H1 (cell line): ENCODE data around the gene TMX2.

ENCODE experiments used
- CEBPB ChIP-seq: IDR thresholded peaks from 2 replicates; pipeline ENCODE4 v1.6.1; 2012; ENCODE audit warnings: low read depth, low read length
- CHD2 ChIP-seq: IDR thresholded peaks from 2 replicates; pipeline ENCODE4 v1.6.1; 2012; ENCODE audit warnings: low read length, improper control_type of control experiment
- GTF2F1 ChIP-seq: IDR thresholded peaks from 2 replicates; pipeline ENCODE4 v1.6.1; 2012; ENCODE audit warnings: low read depth, low read length, improper control_type of control experiment, borderline replicate concordance
- POLR2A ChIP-seq, 2 experiments: IDR thresholded peaks; 1 replicate in 1 of 2; 2 replicates in 1 of 2; pipeline ENCODE4 v1.6.1; 2011; ENCODE audit warnings: low read depth in 2 of 2, low read length in 2 of 2, mild to moderate bottlenecking in 2 of 2; ENCODE audit errors: control extremely low read depth in 1 of 2
- POLR2AphosphoS5 ChIP-seq: IDR thresholded peaks from 2 replicates; pipeline ENCODE4 v1.6.1; 2011; ENCODE audit warnings: low read depth, low read length
- POU5F1 ChIP-seq: IDR thresholded peaks from 2 replicates; pipeline ENCODE4 v1.6.1; 2011; ENCODE audit warnings: low read depth, mild to moderate bottlenecking, low read length, moderate library complexity
- RAD21 ChIP-seq, 2 experiments: IDR thresholded peaks in 1 of 2; conservative IDR thresholded peaks in 1 of 2; 2 replicates each; pipeline ENCODE4 v1.6.1; 2011; ENCODE audit warnings: low read depth in 2 of 2, low read length in 2 of 2, improper control_type of control experiment in 1 of 2, inconsistent platforms in 1 of 2, mild to moderate bottlenecking in 1 of 2, moderate library complexity in 1 of 2
- RXRA ChIP-seq: IDR thresholded peaks from 2 replicates; pipeline ENCODE4 v1.6.1; 2011; ENCODE audit warnings: low read depth, mild to moderate bottlenecking, low read length, moderate library complexity; ENCODE audit not compliant: insufficient read depth
- SP1 ChIP-seq: IDR thresholded peaks from 2 replicates; pipeline ENCODE4 v1.6.1; 2011; ENCODE audit warnings: low read depth, low read length
- SUZ12 ChIP-seq: fragments of 200-600 bp; sonication (generic); IDR thresholded peaks from 2 replicates; pipeline ENCODE4 v1.6.1; 2012; ENCODE audit warnings: mild to moderate bottlenecking, inconsistent platforms, low read length, moderate library complexity, mixed read lengths
- ZNF274 ChIP-seq: IDR thresholded peaks from 2 replicates; pipeline ENCODE4 v1.7.0; 2012; ENCODE audit warnings: low read length, borderline replicate concordance; ENCODE audit errors: extremely low read depth
- TF ChIP-seq, protein P1 (sequence below), 3 experiments: IDR thresholded peaks; 1 replicate in 2 of 3; 2 replicates in 1 of 3; pipeline versions ENCODE4 v1.5.1 to v1.6.1; 2011; ENCODE audit warnings: low read length in 3 of 3, mild to moderate bottlenecking in 3 of 3, inconsistent platforms in 2 of 3, low read depth in 1 of 3, moderate library complexity in 1 of 3; ENCODE audit not compliant: insufficient read depth in 1 of 3; ENCODE audit errors: control extremely low read depth in 1 of 3

DNA sequence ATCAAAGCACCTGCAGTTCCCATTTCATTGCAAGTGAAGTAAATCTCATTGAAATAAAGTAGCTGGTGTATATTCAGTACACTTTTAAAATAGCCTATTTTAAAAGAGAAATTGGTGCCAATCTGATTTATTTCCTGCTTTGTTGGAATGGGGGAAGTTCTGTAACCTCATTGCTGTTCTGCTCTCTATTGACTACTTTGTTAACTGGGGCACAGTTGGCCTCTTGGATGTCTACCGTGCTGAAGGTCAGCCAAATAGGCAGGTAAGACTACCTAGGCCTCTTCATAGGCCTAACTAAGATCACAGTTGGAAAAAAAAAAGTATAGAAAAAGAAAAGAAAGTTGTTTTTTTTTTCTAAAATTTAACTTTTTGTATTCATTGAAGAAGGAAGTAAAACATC is 58.4 kb downstream of the TMX2 start:
- TF ChIP-seq SP1 = no peak
- TF ChIP-seq CEBPB = no peak
- TF ChIP-seq GTF2F1 = no peak
- TF ChIP-seq POU5F1 = no peak
- TF ChIP-seq, protein P1, sequence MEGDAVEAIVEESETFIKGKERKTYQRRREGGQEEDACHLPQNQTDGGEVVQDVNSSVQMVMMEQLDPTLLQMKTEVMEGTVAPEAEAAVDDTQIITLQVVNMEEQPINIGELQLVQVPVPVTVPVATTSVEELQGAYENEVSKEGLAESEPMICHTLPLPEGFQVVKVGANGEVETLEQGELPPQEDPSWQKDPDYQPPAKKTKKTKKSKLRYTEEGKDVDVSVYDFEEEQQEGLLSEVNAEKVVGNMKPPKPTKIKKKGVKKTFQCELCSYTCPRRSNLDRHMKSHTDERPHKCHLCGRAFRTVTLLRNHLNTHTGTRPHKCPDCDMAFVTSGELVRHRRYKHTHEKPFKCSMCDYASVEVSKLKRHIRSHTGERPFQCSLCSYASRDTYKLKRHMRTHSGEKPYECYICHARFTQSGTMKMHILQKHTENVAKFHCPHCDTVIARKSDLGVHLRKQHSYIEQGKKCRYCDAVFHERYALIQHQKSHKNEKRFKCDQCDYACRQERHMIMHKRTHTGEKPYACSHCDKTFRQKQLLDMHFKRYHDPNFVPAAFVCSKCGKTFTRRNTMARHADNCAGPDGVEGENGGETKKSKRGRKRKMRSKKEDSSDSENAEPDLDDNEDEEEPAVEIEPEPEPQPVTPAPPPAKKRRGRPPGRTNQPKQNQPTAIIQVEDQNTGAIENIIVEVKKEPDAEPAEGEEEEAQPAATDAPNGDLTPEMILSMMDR (IDR thresholded peaks at IDR 0.05; ENCODE audit: control extremely low read depth in 1 of 3, insufficient read depth in 1 of 3, low read depth in 1 of 3, low read length in 3 of 3) = no peak
- no peak for TF ChIP-seq SUZ12
- no peak for TF ChIP-seq ZNF274
- TF ChIP-seq RXRA = no peak
- no peak for TF ChIP-seq POLR2A (IDR thresholded peaks at IDR 0.05; ENCODE audit: control extremely low read depth in 1 of 2, low read depth in 2 of 2, low read length in 2 of 2)
- TF ChIP-seq POLR2AphosphoS5 = no peak
- no peak for TF ChIP-seq CHD2
- no peak for TF ChIP-seq RAD21 (IDR thresholded peaks at IDR 0.05 in 1 of 2, conservative IDR thresholded peaks at IDR 0.05 in 1 of 2; ENCODE audit: low read depth in 2 of 2, low read length in 2 of 2)
